LNCaP clone FGC (cell line): ENCODE measurements around the gene OTOR.
A peak's percentile ranks its signal among the peaks of the same experiment; 100 is the strongest.

Experiments
- DNase-seq: peaks from one replicate; pipeline ENCODE4 v3.0.0-alpha.2; 2011; ENCODE audit warnings: low read depth
- H3K4me3 ChIP-seq: 2 replicates; pipeline ENCODE4 v1.5.1; 2011; ENCODE audit warnings: mild to moderate bottlenecking, low read depth, low read length, control low read depth
- CTCF ChIP-seq: IDR thresholded peaks from 2 replicates; pipeline ENCODE4 v1.5.1; 2012; ENCODE audit warnings: mild to moderate bottlenecking; ENCODE audit not compliant: control insufficient read depth, insufficient read depth; ENCODE audit errors: extremely low read depth

The OTOR gene

GRCh38 chr20:16760431-16761304 is 12.5 kb downstream of the OTOR start:
- DNase-seq = peak; percentile 60
- no peak for TF ChIP-seq CTCF
- H3K4me3 ChIP-seq = peak overlapping the region; percentile 22

- H3K4me3 ChIP-seq = no peak overlapping the region
- TF ChIP-seq CTCF = peak; percentile 90
- peak; percentile 64 for DNase-seq
These were observed 13.2 kb downstream of the OTOR start for GRCh38 chr20:16761305-16761829.

- no peak for DNase-seq
- no peak for TF ChIP-seq CTCF
- H3K4me3 ChIP-seq = no peak overlapping the region
These were observed 16.4 kb downstream of the OTOR start for GRCh38 chr20:16764560-16764959.

- no peak overlapping the region for H3K4me3 ChIP-seq
- no peak for DNase-seq
- no peak for TF ChIP-seq CTCF
These were observed 23.1 kb downstream of the OTOR start for GRCh38 chr20:16771213-16771612.

- H3K4me3 ChIP-seq = no peak overlapping the region
- TF ChIP-seq CTCF = no peak
- DNase-seq = no peak
These were observed 27.8 kb downstream of the OTOR start for GRCh38 chr20:16775961-16776360.

- no peak overlapping the region for H3K4me3 ChIP-seq
- no peak for TF ChIP-seq CTCF
- no peak for DNase-seq
These were observed 29.0 kb downstream of the OTOR start for GRCh38 chr20:16777126-16777525.

- DNase-seq = no peak
- no peak overlapping the region for H3K4me3 ChIP-seq
- no peak for TF ChIP-seq CTCF
These were observed 30.0 kb downstream of the OTOR start for GRCh38 chr20:16778159-16778558.
